Smooth muscle cell (in vitro differentiated cells): Measurements from ENCODE around the gene NAT10. TPM values are rescaled to one million over a fixed set of nuclear protein-coding genes. Genes with fewer than 3 reads are reported as not detected.

Experiments
- DNase-seq: peaks from one replicate; lab custom pipeline; 2025; ENCODE audit not compliant: unreplicated experiment; lab: John Stamatoyannopoulos, UW
- H2AFZ ChIP-seq: fragments of 200-600 bp; sonication (generic); 2 replicates; pipeline ENCODE4 v1.6.0; 2016; ENCODE audit warnings: antibody characterized with exemption, low read depth, mild to moderate bottlenecking
- H3F3A ChIP-seq: fragments of 200-600 bp; sonication (generic); 2 replicates; pipeline ENCODE4 v1.6.0; 2017; ENCODE audit warnings: antibody characterized with exemption, low read depth
- H3K27ac ChIP-seq: fragments of 200-600 bp; sonication (generic); 2 replicates; pipeline ENCODE4 v1.5.1; 2016; ENCODE audit warnings: low read depth, mild to moderate bottlenecking
- H3K27me3 ChIP-seq: fragments of 200-600 bp; sonication (generic); 2 replicates; pipeline ENCODE4 v1.6.1; 2016; ENCODE audit warnings: low read depth, mild to moderate bottlenecking
- H3K36me3 ChIP-seq: fragments of 200-600 bp; sonication (generic); 2 replicates; pipeline ENCODE4 v1.5.1; 2016; ENCODE audit warnings: low read depth
- H3K4me1 ChIP-seq: fragments of 200-600 bp; sonication (generic); 2 replicates; pipeline ENCODE4 v1.5.1; 2016; ENCODE audit warnings: low read depth
- H3K4me2 ChIP-seq: fragments of 200-600 bp; sonication (generic); 2 replicates; pipeline ENCODE4 v1.6.0; 2016; ENCODE audit warnings: mild to moderate bottlenecking
- H3K4me3 ChIP-seq: fragments of 200-600 bp; sonication (generic); 2 replicates; pipeline ENCODE4 v1.5.1; 2016; ENCODE audit warnings: mild to moderate bottlenecking
- H3K79me2 ChIP-seq: fragments of 200-600 bp; sonication (generic); 2 replicates; pipeline ENCODE4 v1.6.0; 2016; ENCODE audit warnings: low read depth, mild to moderate bottlenecking
- H3K9ac ChIP-seq: fragments of 200-600 bp; sonication (generic); 2 replicates; pipeline ENCODE4 v1.6.0; 2016; ENCODE audit warnings: low read depth
- H3K9me3 ChIP-seq: fragments of 200-600 bp; sonication (generic); replicated peaks from 2 replicates; pipeline ENCODE4 v1.5.1; 2016; ENCODE audit warnings: low read depth
- H4K20me1 ChIP-seq: fragments of 200-600 bp; sonication (generic); 2 replicates; pipeline ENCODE4 v1.6.0; 2016; ENCODE audit warnings: low read depth
- WGBS: methylation state at CpG from one replicate; pipeline ENCODE4 v1.1.7; 2016; ENCODE audit warnings: low lambda C conversion rate; 5-methylcytosine and 5-hydroxymethylcytosine counted together
- polyA plus RNA-seq: library from polyadenylated mRNA; unstranded; fragments of >200 nt; fragmentation: Nextera tagmentation; extraction: Ambion mirVana; gene quantifications from 2 replicates; pipeline ENCODE4 v1.2.1, GENCODE V29; 2016
- total RNA-seq: library from RNA; depleted of rRNA; stranded (reverse); fragments of >200 nt; gene quantifications from 2 replicates; pipeline ENCODE4 v1.2.3, GENCODE V29; 2014
- TF ChIP-seq, protein P1 (sequence below): fragments of 200-600 bp; sonication (generic); IDR thresholded peaks from 2 replicates; pipeline ENCODE4 v1.5.1; 2017; ENCODE audit warnings: borderline replicate concordance, mild to moderate bottlenecking, antibody characterized with exemption; ENCODE audit not compliant: insufficient read depth, poor library complexity, severe bottlenecking

NAT10 gene
- total and polyA plus RNA-seq, 2 experiments from 2014 or later = 16.4 to 20.9 TPM

DNA sequence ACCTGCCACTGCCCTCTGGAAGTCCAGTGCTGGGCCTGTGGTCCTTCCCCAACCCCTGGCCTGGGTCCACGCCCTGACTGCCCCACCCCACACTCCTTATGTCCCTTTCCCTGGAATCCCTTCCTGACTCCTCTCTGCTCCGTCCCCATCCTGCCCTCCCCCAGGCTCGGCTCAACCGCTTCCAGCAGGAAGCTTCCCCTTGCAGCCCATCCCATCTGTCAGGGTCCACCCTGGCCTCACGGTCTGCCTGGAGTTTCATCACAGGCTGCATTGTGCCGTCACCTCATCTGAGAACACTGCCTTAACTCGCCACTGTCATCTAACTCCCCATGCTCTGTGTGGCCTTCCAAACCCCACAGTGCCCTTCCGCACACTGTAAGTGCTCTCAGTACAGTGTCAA, 64.3 kb downstream of the NAT10 start:
- H3K9ac ChIP-seq = no peak overlapping the region
- H3K4me2 ChIP-seq = no peak overlapping the region
- H3K4me3 ChIP-seq = no peak overlapping the region
- H3K4me1 ChIP-seq = no peaks in the 10 kb centered on the region
- H3K9me3 ChIP-seq = no peaks in the 10 kb centered on the region
- TF ChIP-seq, protein P1, sequence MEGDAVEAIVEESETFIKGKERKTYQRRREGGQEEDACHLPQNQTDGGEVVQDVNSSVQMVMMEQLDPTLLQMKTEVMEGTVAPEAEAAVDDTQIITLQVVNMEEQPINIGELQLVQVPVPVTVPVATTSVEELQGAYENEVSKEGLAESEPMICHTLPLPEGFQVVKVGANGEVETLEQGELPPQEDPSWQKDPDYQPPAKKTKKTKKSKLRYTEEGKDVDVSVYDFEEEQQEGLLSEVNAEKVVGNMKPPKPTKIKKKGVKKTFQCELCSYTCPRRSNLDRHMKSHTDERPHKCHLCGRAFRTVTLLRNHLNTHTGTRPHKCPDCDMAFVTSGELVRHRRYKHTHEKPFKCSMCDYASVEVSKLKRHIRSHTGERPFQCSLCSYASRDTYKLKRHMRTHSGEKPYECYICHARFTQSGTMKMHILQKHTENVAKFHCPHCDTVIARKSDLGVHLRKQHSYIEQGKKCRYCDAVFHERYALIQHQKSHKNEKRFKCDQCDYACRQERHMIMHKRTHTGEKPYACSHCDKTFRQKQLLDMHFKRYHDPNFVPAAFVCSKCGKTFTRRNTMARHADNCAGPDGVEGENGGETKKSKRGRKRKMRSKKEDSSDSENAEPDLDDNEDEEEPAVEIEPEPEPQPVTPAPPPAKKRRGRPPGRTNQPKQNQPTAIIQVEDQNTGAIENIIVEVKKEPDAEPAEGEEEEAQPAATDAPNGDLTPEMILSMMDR = no peak
- H4K20me1 ChIP-seq = peaks cover 7% of the 10 kb centered on the region
- H3K79me2 ChIP-seq = no peaks in the 10 kb centered on the region
- no peaks in the 10 kb centered on the region for H3F3A ChIP-seq
- no peaks in the 10 kb centered on the region for H3K36me3 ChIP-seq
- H2AFZ ChIP-seq = no peak overlapping the region
- no peaks in the 10 kb centered on the region for H3K27me3 ChIP-seq
- 91% methylated on average over 7 of the region's 8 CpGs for WGBS
- H3K27ac ChIP-seq = no peak overlapping the region
- no peak for DNase-seq

DNA sequence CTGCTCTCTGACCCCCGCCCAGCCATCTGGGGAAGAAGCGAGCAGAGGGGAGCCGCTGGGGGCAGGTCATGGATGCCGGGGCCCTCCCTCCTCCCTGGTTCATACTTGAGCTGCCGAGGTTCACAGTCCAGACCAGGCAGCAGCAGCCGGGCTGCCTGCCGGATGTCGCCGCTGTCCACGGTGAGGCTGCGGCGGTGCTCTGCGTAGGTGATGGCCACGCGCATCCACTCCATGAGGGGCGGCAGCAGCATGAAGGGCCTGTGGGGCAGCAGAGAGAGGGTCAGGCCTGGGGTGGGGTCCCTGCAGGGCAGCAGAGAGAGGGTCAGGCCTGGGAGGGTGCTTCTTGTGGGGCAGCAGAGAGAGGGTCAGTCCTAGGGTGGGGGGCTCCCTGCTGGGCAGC, 67.6 kb downstream of the NAT10 start:
- H4K20me1 ChIP-seq = peaks cover 7% of the 10 kb centered on the region
- H3K4me3 ChIP-seq = no peak overlapping the region
- H3K36me3 ChIP-seq = no peaks in the 10 kb centered on the region
- H3K4me1 ChIP-seq = peaks cover 10% of the 10 kb centered on the region
- no peak overlapping the region for H2AFZ ChIP-seq
- TF ChIP-seq, protein P1 = no peak
- no peaks in the 10 kb centered on the region for H3K79me2 ChIP-seq
- 96% methylated on average over 16 of the region's 16 CpGs for WGBS
- no peak overlapping the region for H3K4me2 ChIP-seq
- no peaks in the 10 kb centered on the region for H3F3A ChIP-seq
- H3K9ac ChIP-seq = no peak overlapping the region
- DNase-seq = no peak
- no peaks in the 10 kb centered on the region for H3K9me3 ChIP-seq
- H3K27ac ChIP-seq = no peak overlapping the region
- no peaks in the 10 kb centered on the region for H3K27me3 ChIP-seq

DNA sequence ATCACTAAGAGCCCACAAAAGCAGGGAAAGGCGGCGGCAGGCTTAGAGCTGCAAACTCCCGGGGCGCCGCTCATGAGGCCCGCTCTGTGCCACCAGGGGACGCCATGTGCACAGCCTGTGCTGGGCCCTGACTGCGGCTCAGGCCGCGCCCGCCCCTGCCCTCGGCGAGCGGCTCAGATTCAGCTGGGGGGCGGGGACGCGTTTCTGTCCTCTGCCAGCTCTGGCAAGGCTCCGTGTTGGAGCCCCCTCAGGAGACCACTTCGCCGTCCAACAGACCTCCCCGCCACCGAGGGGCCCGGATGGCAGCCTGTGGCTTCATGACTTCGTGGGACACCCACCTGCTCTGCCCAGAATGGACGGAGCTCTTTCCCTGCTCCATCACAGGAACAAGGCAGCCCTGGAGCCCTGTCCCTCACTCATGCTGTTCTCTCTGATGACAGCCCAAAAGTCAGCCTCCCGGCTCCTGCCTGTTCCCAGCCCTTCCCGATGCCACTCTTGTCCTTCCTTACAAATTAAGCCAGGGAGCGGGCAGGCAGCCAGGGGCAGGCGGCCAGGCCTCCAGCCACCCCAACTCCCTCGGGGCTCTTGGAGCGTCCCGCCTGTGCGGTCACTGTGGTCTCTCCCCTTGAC, 69.1 kb downstream of the NAT10 start:
- H3K4me1 ChIP-seq = peaks cover 10% of the 10 kb centered on the region
- no peaks in the 10 kb centered on the region for H3K9me3 ChIP-seq
- TF ChIP-seq, protein P1 = peak; percentile 87
- peaks cover 7% of the 10 kb centered on the region for H4K20me1 ChIP-seq
- no peaks in the 10 kb centered on the region for H3K36me3 ChIP-seq
- H3K27ac ChIP-seq = no peak overlapping the region
- H3F3A ChIP-seq = peaks cover 3% of the 10 kb centered on the region
- H3K4me3 ChIP-seq = peak overlapping the region; percentile 39
- no peaks in the 10 kb centered on the region for H3K27me3 ChIP-seq
- H3K79me2 ChIP-seq = no peaks in the 10 kb centered on the region
- H2AFZ ChIP-seq = no peak overlapping the region
- no peak overlapping the region for H3K9ac ChIP-seq
- 19% methylated on average over 32 of the region's 33 CpGs for WGBS
- peak; percentile 28 for DNase-seq
- H3K4me2 ChIP-seq = peak overlapping the region; percentile 84

DNA sequence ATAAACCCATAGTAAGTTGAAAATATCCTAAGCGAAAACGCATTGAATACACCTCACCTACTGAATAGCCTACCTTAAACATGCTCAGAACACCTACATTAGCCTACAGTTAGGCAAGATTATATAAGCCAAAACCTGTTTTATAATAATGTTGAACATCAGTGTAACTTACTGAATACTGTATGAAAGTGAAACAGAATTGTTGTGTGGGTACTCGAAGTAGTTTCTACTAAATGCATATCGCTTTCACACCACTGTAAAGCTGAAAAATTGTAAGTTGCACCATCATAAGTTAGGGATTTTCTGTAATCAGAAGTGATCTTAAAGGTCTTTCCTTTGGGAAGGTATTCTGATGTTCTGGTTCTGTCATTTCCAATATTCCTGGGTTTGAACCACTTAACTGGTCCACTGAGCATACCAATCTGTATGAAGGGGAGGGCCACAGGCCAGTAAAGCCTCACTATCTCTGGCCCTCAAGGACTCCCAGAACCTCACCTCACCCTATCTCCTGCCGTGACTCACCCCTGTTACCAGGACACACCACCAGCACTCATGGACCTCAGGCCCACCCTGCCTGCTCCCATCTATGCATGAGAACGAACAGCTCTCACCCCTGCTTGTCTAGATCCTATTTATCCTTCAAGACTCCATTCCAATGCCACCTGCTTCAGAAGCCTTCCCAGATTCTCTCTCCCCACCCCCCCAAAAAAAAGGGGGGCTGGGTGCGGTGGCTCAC, 70.0 kb downstream of the NAT10 start:
- TF ChIP-seq, protein P1 = no peak
- Histone ChIP-seq H3F3A (peaks cover 8% of the 10 kb centered on the region), H3K27ac (no peak overlapping the region), H3K4me2 (no peak overlapping the region), H2AFZ (no peak overlapping the region), H3K79me2 (no peaks in the 10 kb centered on the region), H3K9ac (no peak overlapping the region), H3K4me1 (peaks cover 10% of the 10 kb centered on the region), H4K20me1 (peaks cover 7% of the 10 kb centered on the region), H3K27me3 (no peaks in the 10 kb centered on the region), H3K9me3 (no peaks in the 10 kb centered on the region), H3K36me3 (no peaks in the 10 kb centered on the region), H3K4me3 (no peak overlapping the region)
- DNase-seq = no peak
- WGBS = 87% methylated on average over 7 of the region's 7 CpGs
